CD4-positive, alpha-beta T cell (primary cell): ENCODE data around the gene RECQL5. TPM values are rescaled to one million over a fixed set of nuclear protein-coding genes. Genes with fewer than 3 reads are reported as not detected.

ENCODE experiments used
- ATAC-seq: fragments of 200-7000 bp; cut with Tn5 transposase; one replicate; pipeline ENCODE4 v1.10.0; 2022; ENCODE audit warnings: mild to moderate bottlenecking; ENCODE audit not compliant: poor library complexity
- CTCF ChIA-PET: fragments of 350-600 bp; sonication (Branson Sonifier 250); formaldehyde crosslinking; loops from one replicate; lab custom pipeline; 2021; ENCODE audit warnings: antibody characterized with exemption, inconsistent platforms; lab: Charles Lee
- POLR2A ChIA-PET: fragments of 350-600 bp; sonication (Branson Sonifier 250); formaldehyde crosslinking; loops from one replicate; lab custom pipeline; 2021; ENCODE audit warnings: antibody characterized with exemption, inconsistent platforms; lab: Charles Lee
- DNase-seq, 14 experiments: peaks; one replicate each; pipeline ENCODE4 v3.0.0-alpha.2; 2013 to 2020; ENCODE audit warnings: mixed read lengths in 2 of 14
- H3K27ac ChIP-seq, 2 donors: one replicate each; pipeline versions ENCODE4 v1.5.1 to v1.7.0; 2013; ENCODE audit warnings: low read length in 2 of 2, low read depth in 1 of 2, mild to moderate bottlenecking in 1 of 2
- H3K27me3 ChIP-seq, 2 experiments: 1 replicate in 1 of 2; 2 replicates in 1 of 2; pipeline versions ENCODE4 v1.6.1 to v1.7.0; 2013; ENCODE audit warnings: low read length in 2 of 2, control low read depth in 1 of 2, mild to moderate bottlenecking in 1 of 2, moderate library complexity in 1 of 2; ENCODE audit not compliant: insufficient read depth in 2 of 2, control insufficient read depth in 1 of 2
- H3K36me3 ChIP-seq: one replicate; pipeline ENCODE4 v1.6.1; 2013; ENCODE audit warnings: low read length, control low read depth; ENCODE audit not compliant: insufficient read depth
- H3K4me1 ChIP-seq: one replicate; pipeline ENCODE4 v1.6.1; 2013; ENCODE audit warnings: low read length, control low read depth; ENCODE audit not compliant: insufficient read depth
- H3K4me3 ChIP-seq: one replicate; pipeline ENCODE4 v1.5.1; 2013; ENCODE audit warnings: mild to moderate bottlenecking, low read length, moderate library complexity
- H3K9me3 ChIP-seq, 2 experiments: 1 replicate in 1 of 2; 2 replicates in 1 of 2; pipeline versions ENCODE4 v1.6.1 to v1.7.0; 2013; ENCODE audit warnings: low read length in 2 of 2, mild to moderate bottlenecking in 2 of 2, control low read depth in 1 of 2, moderate library complexity in 1 of 2; ENCODE audit not compliant: control insufficient read depth in 1 of 2, insufficient read depth in 1 of 2
- H3K27ac Mint-ChIP-seq: one replicate; pipeline ENCODE4 v1.8.0; 2020; ENCODE audit warnings: mixed read lengths
- H3K27me3 Mint-ChIP-seq: one replicate; pipeline ENCODE4 v1.8.0; 2021; ENCODE audit warnings: mixed read lengths
- H3K36me3 Mint-ChIP-seq: one replicate; pipeline ENCODE4 v1.8.0; 2021; ENCODE audit warnings: low read depth, mixed read lengths
- H3K4me1 Mint-ChIP-seq: one replicate; pipeline ENCODE4 v1.8.0; 2021; ENCODE audit warnings: low read depth, mixed read lengths
- H3K4me3 Mint-ChIP-seq: one replicate; pipeline ENCODE4 v1.8.0; 2020; ENCODE audit warnings: mild to moderate bottlenecking, mixed read lengths
- H3K9me3 Mint-ChIP-seq: one replicate; pipeline ENCODE4 v1.8.0; 2020; ENCODE audit warnings: mixed read lengths
- CTCF ChIP-seq: fragments of 200-600 bp; IDR thresholded peaks from one replicate; pipeline ENCODE4 v1.8.0; 2022; ENCODE audit warnings: antibody characterized with exemption, mild to moderate bottlenecking
- intact Hi-C, 2 experiments: fragments of 100-400 bp; cut with DNase I in 1 of 2; cut with micrococcal nuclease in 1 of 2; formaldehyde crosslinking; loops; one replicate each; pipeline versions ENCODE4 v1.15.1 to v1.9.0; 2023 to 2025; cut with DNase I, micrococcal nuclease
- total RNA-seq, 174 experiments: library from RNA in 2 of 174; stranded (reverse) in 2 of 174; gene quantifications; one replicate each; pipeline ENCODE4 v1.2.3 and lab custom pipeline; 2021 to 2026

RECQL5 gene
- total RNA-seq, 2 experiments from 2014 or later, result 16.4 to 17.7 TPM

GRCh38 chr17:75694536-75694935, 27.6 kb upstream of the RECQL5 start:
- peaks cover 80% of the 10 kb centered on the region for H3K36me3 Mint-ChIP-seq
- no peak for ATAC-seq
- Histone ChIP-seq H3K36me3 (peaks cover 76% of the 10 kb centered on the region), H3K27ac (no peak overlapping the region), H3K4me1 (peaks cover 18% of the 10 kb centered on the region), H3K4me3 (no peak overlapping the region), H3K27me3 (no peaks in the 10 kb centered on the region), H3K9me3 (no peaks in the 10 kb centered on the region)
- ChIA-PET POLR2A (no interaction called here), CTCF (no interaction called here)
- intact Hi-C loops, result no loop called here
- no peak for DNase-seq
- H3K27me3 Mint-ChIP-seq, result no peaks in the 10 kb centered on the region
- H3K4me3 Mint-ChIP-seq, result no peak overlapping the region
- H3K27ac Mint-ChIP-seq, result no peak overlapping the region
- no peak for TF ChIP-seq CTCF
- H3K4me1 Mint-ChIP-seq, result peaks cover 23% of the 10 kb centered on the region
- no peaks in the 10 kb centered on the region for H3K9me3 Mint-ChIP-seq

- ATAC-seq (no peak), DNase-seq (no peak)
- peaks cover 71% of the 10 kb centered on the region for H3K36me3 ChIP-seq
- Mint-ChIP-seq H3K27me3 (no peaks in the 10 kb centered on the region), H3K27ac (no peak overlapping the region), H3K36me3 (peaks cover 80% of the 10 kb centered on the region), H3K9me3 (no peaks in the 10 kb centered on the region), H3K4me3 (no peak overlapping the region), H3K4me1 (peaks cover 30% of the 10 kb centered on the region)
- H3K9me3 ChIP-seq, result no peaks in the 10 kb centered on the region
- intact Hi-C loops, result no loop called here
- POLR2A ChIA-PET, result no interaction called here
- CTCF ChIA-PET, result no interaction called here
- H3K4me3 ChIP-seq, result no peak overlapping the region
- H3K27me3 ChIP-seq, result no peaks in the 10 kb centered on the region
- peaks cover 25% of the 10 kb centered on the region for H3K4me1 ChIP-seq
- TF ChIP-seq CTCF, result no peak
- H3K27ac ChIP-seq, result no peak overlapping the region
Observed at GRCh38 chr17:75693500-75694481, 26.8 kb upstream of the RECQL5 start.

- Mint-ChIP-seq H3K4me1 (peaks cover 38% of the 10 kb centered on the region), H3K9me3 (no peaks in the 10 kb centered on the region), H3K27me3 (no peaks in the 10 kb centered on the region), H3K36me3 (peaks cover 78% of the 10 kb centered on the region), H3K4me3 (no peak overlapping the region), H3K27ac (no peak overlapping the region)
- no peak for DNase-seq
- ChIA-PET CTCF (no interaction called here), POLR2A (no interaction called here)
- peaks cover 71% of the 10 kb centered on the region for H3K36me3 ChIP-seq
- H3K4me1 ChIP-seq, result peaks cover 33% of the 10 kb centered on the region
- TF ChIP-seq CTCF, result no peak
- ATAC-seq, result no peak
- no peak overlapping the region for H3K27ac ChIP-seq
- intact Hi-C loops, result no loop called here
- no peaks in the 10 kb centered on the region for H3K27me3 ChIP-seq
- no peaks in the 10 kb centered on the region for H3K9me3 ChIP-seq
- H3K4me3 ChIP-seq, result no peak overlapping the region
Observed at GRCh38 chr17:75692976-75693375, 26.0 kb upstream of the RECQL5 start.
